GM23248 (cell line): Measurements from ENCODE around the gene SLC25A21. TPM values are rescaled to one million over a fixed set of nuclear protein-coding genes. Genes with fewer than 3 reads are reported as not detected.
"Not testable (repeated sequence)": the region's sequence is repeated elsewhere in the genome, so short reads cannot be mapped to it uniquely, and the experiment has no call there.

Experiments used
- DNase-seq: peaks from one replicate; pipeline ENCODE4 v3.0.0-alpha.2; 2015
- H2AFZ ChIP-seq: fragments of 200-600 bp; sonication (generic); 2 replicates; pipeline ENCODE4 v1.6.1; 2016; ENCODE audit warnings: antibody characterized with exemption
- H3F3A ChIP-seq: fragments of 200-600 bp; sonication (generic); 2 replicates; pipeline ENCODE4 v1.6.1; 2016; ENCODE audit warnings: mild to moderate bottlenecking, antibody characterized with exemption, mixed run types; ENCODE audit not compliant: insufficient read depth
- H3K27ac ChIP-seq: fragments of 200-600 bp; sonication (generic); 2 replicates; pipeline ENCODE4 v1.5.1; 2016; ENCODE audit warnings: mild to moderate bottlenecking
- H3K27me3 ChIP-seq: fragments of 200-600 bp; sonication (generic); replicated peaks from 2 replicates; pipeline ENCODE4 v1.6.1; 2016; ENCODE audit warnings: mild to moderate bottlenecking; ENCODE audit not compliant: insufficient read depth
- H3K36me3 ChIP-seq: fragments of 200-600 bp; sonication (generic); 2 replicates; pipeline ENCODE4 v1.6.1; 2016; ENCODE audit warnings: low read depth, mild to moderate bottlenecking
- H3K4me1 ChIP-seq: fragments of 200-600 bp; sonication (generic); 2 replicates; pipeline ENCODE4 v1.6.1; 2016; ENCODE audit warnings: mild to moderate bottlenecking; ENCODE audit not compliant: insufficient read depth
- H3K4me2 ChIP-seq: fragments of 200-600 bp; sonication (generic); one replicate; pipeline ENCODE4 v1.6.1; 2016; ENCODE audit warnings: mild to moderate bottlenecking; ENCODE audit not compliant: unreplicated experiment
- H3K4me3 ChIP-seq: fragments of 200-600 bp; sonication (generic); 2 replicates; pipeline ENCODE4 v1.5.1; 2016; ENCODE audit warnings: mild to moderate bottlenecking
- H3K79me2 ChIP-seq: fragments of 200-600 bp; sonication (generic); 2 replicates; pipeline ENCODE4 v1.6.1; 2016; ENCODE audit warnings: mild to moderate bottlenecking; ENCODE audit not compliant: insufficient read depth
- H3K9ac ChIP-seq: fragments of 200-600 bp; sonication (generic); 2 replicates; pipeline ENCODE4 v1.6.1; 2016; ENCODE audit warnings: mild to moderate bottlenecking
- H3K9me2 ChIP-seq: fragments of 200-600 bp; sonication (generic); 2 replicates; pipeline ENCODE4 v1.6.1; 2016; ENCODE audit warnings: mixed run types, mild to moderate bottlenecking, moderate library complexity; ENCODE audit not compliant: insufficient read depth
- H3K9me3 ChIP-seq: fragments of 200-600 bp; sonication (generic); one replicate; pipeline ENCODE4 v1.6.1; 2017; ENCODE audit warnings: low read depth
- H4K20me1 ChIP-seq: fragments of 200-600 bp; sonication (generic); 2 replicates; pipeline ENCODE4 v1.6.0; 2016; ENCODE audit not compliant: insufficient read depth
- EZH2 ChIP-seq: fragments of 200-600 bp; sonication (generic); IDR thresholded peaks from 2 replicates; pipeline ENCODE4 v1.6.1; 2018; ENCODE audit warnings: antibody characterized with exemption, mild to moderate bottlenecking; ENCODE audit not compliant: insufficient read depth, poor library complexity, severe bottlenecking
- EZH2phosphoT487 ChIP-seq: fragments of 200-600 bp; sonication (generic); IDR thresholded peaks from 2 replicates; pipeline ENCODE4 v1.6.1; 2018; ENCODE audit warnings: antibody characterized with exemption, moderate library complexity, mild to moderate bottlenecking, low read depth; ENCODE audit not compliant: insufficient read depth
- WGBS, 2 experiments: methylation state at CpG; one replicate each; pipeline ENCODE4 v1.1.6; 2015 to 2017; ENCODE audit warnings: low lambda C conversion rate in 2 of 2, low coverage in 1 of 2; ENCODE audit errors: missing lambda C conversion rate in 2 of 2; 5-methylcytosine and 5-hydroxymethylcytosine counted together
- in situ Hi-C: fragments of 300-500 bp; cut with MboI; formaldehyde crosslinking; loops from 2 replicates; pipeline ENCODE4 v1.15.0; 2020
- polyA plus RNA-seq: library from polyadenylated mRNA; unstranded; fragments of >200 nt; fragmentation: Nextera tagmentation; extraction: Ambion mirVana; gene quantifications from 2 replicates; pipeline ENCODE4 v1.2.1, GENCODE V29; 2016
- total RNA-seq: library from RNA; depleted of rRNA; stranded (reverse); fragments of >200 nt; shearing (Covaris generic); gene quantifications from 2 replicates; pipeline ENCODE4 v1.2.3, GENCODE V29; 2014

Gene SLC25A21
- total and polyA plus RNA-seq, 2 experiments from 2014 or later = 0.26 TPM; not detected in 1

DNA sequence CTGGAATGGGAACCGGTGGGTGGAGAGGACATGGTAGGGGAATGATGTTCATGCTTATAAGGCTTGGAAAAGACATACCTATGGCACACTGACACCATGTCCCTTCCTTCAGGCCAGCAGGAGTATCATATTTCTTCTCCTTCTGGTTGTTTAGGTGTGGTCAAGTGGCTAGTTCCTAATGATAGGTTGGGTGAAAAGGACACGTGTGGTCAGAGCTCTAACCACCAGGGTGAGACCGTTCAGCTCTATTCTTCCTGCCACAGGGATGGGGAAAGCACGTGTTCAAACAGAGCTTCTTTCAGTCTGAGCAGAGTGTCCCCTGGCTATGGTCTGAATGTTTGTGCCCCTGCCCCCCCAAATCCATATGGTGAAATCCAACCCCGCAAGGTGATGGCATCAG lies 301.6 kb downstream of the SLC25A21 start:
- Histone ChIP-seq H4K20me1 (no peaks in the 10 kb centered on the region), H3K36me3 (no peaks in the 10 kb centered on the region), H3K9me3 (no peaks in the 10 kb centered on the region), H3K79me2 (no peaks in the 10 kb centered on the region), H3K4me1 (no peaks in the 10 kb centered on the region), H3K27me3 (no peaks in the 10 kb centered on the region), H3K27ac (no peak overlapping the region), H3K9me2 (no peaks in the 10 kb centered on the region), H2AFZ (no peak overlapping the region), H3K9ac (no peak overlapping the region), H3F3A (no peaks in the 10 kb centered on the region), H3K4me3 (no peak overlapping the region), H3K4me2 (no peak overlapping the region)
- in situ Hi-C loops = no loop called here
- DNase-seq = no peak
- TF ChIP-seq EZH2 (no peak), EZH2phosphoT487 (no peak)
- WGBS, 2 experiments = 41 to 45% methylated on average over 5 of the region's 5 CpGs

- Histone ChIP-seq H3K79me2 (no peaks in the 10 kb centered on the region), H3K9me2 (no peaks in the 10 kb centered on the region), H3K4me2 (no peak overlapping the region), H3K4me3 (no peak overlapping the region), H2AFZ (no peak overlapping the region), H3K4me1 (no peaks in the 10 kb centered on the region), H3K27me3 (no peaks in the 10 kb centered on the region; the same call in 1 of the 2 replicates), H3F3A (no peaks in the 10 kb centered on the region), H3K36me3 (no peaks in the 10 kb centered on the region), H3K9ac (no peak overlapping the region), H4K20me1 (no peaks in the 10 kb centered on the region), H3K9me3 (no peaks in the 10 kb centered on the region), H3K27ac (no peak overlapping the region)
- DNase-seq = no peak
- TF ChIP-seq EZH2 (no peak), EZH2phosphoT487 (no peak)
- in situ Hi-C loops = no loop called here
- 38 to 41% methylated on average over 1 of the region's 1 CpG for WGBS, 2 experiments
Observed at GRCh38 chr14:36869125-36869524, 303.3 kb downstream of the SLC25A21 start.

DNA sequence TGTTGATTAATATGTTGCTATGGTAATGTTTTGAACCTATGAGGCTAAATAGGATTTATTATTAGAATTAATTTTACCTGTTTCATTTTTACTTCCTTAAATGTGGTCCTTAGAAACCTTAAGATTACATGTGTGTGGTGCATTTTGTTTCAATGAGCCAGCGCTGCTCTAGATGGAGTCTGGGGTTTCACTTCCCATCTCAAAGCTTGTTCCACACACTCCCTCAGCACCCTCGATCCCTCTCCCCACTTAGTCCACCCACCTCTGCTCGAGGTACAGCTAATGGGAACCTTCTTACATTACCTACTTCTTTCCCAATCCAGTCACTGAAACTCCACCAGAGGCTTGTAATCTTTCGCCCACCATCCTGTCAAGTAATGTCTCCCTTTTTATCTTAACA lies 305.5 kb downstream of the SLC25A21 start:
- H4K20me1 ChIP-seq = no peaks in the 10 kb centered on the region
- no peaks in the 10 kb centered on the region for H3K9me2 ChIP-seq
- no peaks in the 10 kb centered on the region for H3K9me3 ChIP-seq
- 43 to 48% methylated on average over 4 of the region's 4 CpGs for WGBS, 2 experiments
- in situ Hi-C loops = no loop called here
- H3K79me2 ChIP-seq = no peaks in the 10 kb centered on the region
- no peaks in the 10 kb centered on the region for H3F3A ChIP-seq
- no peaks in the 10 kb centered on the region for H3K36me3 ChIP-seq
- no peak overlapping the region for H3K4me3 ChIP-seq
- no peak for DNase-seq
- TF ChIP-seq EZH2 (no peak), EZH2phosphoT487 (no peak)
- no peak overlapping the region for H2AFZ ChIP-seq
- H3K27me3 ChIP-seq = no peaks in the 10 kb centered on the region; the same call in 1 of the 2 replicates
- no peak overlapping the region for H3K27ac ChIP-seq
- H3K4me1 ChIP-seq = no peaks in the 10 kb centered on the region
- no peak overlapping the region for H3K9ac ChIP-seq
- no peak overlapping the region for H3K4me2 ChIP-seq

DNA sequence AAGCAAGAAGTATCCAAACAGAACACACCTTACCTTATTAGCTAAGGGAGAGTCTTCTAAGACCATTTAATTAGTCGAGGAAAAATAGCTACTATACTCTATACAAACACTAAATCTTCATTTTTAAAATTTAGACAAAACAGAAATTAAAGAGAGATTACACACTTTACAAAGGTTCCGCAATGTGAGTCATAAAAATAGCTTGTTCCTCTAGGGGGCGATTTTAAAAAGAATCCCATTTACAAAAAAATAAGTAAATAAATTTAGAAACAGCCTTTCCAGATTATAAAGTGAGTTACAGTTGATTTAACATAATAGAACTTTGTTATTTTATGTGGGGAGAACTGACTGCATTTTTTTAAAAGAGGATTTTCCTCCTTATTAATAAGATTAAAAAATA lies 309.1 kb downstream of the SLC25A21 start:
- H3K27me3 ChIP-seq = no peaks in the 10 kb centered on the region; the same call in 1 of the 2 replicates
- DNase-seq = peak; percentile 5
- no peaks in the 10 kb centered on the region for H3K4me1 ChIP-seq
- H4K20me1 ChIP-seq = no peaks in the 10 kb centered on the region
- no peak overlapping the region for H3K27ac ChIP-seq
- H3K9me2 ChIP-seq = no peaks in the 10 kb centered on the region
- H3K79me2 ChIP-seq = no peaks in the 10 kb centered on the region
- H3F3A ChIP-seq = no peaks in the 10 kb centered on the region; the same call in 1 of the 2 replicates
- H3K4me3 ChIP-seq = no peak overlapping the region
- TF ChIP-seq EZH2 (no peak), EZH2phosphoT487 (no peak)
- WGBS, 2 experiments = 43 to 44% methylated on average over 3 of the region's 3 CpGs
- no peak overlapping the region for H2AFZ ChIP-seq
- in situ Hi-C loops = no loop called here
- no peaks in the 10 kb centered on the region for H3K9me3 ChIP-seq
- no peaks in the 10 kb centered on the region for H3K36me3 ChIP-seq
- no peak overlapping the region for H3K9ac ChIP-seq
- H3K4me2 ChIP-seq = no peak overlapping the region

- H2AFZ ChIP-seq, H3K4me3 ChIP-seq, H3K4me1 ChIP-seq: not testable (repeated sequence)
Observed at GRCh38 chr14:36862237-36862636, 310.2 kb downstream of the SLC25A21 start.

More at GRCh38 chr14:36862237-36862636, 310.2 kb downstream of the SLC25A21 start:
- DNase-seq, H3K9me2 ChIP-seq, H3K79me2 ChIP-seq, H3F3A ChIP-seq, H3K4me2 ChIP-seq, H4K20me1 ChIP-seq, H3K9ac ChIP-seq, H3K36me3 ChIP-seq, in situ Hi-C loops, H3K9me3 ChIP-seq, H3K27me3 ChIP-seq, H3K27ac ChIP-seq: not testable (repeated sequence)
